IPS-18c (cell line): Measurements from ENCODE around the gene ACTL7B.

ENCODE experiments used
- H3K4me3 ChIP-seq: 2 replicates; pipeline ENCODE4 v1.7.0; 2013; ENCODE audit warnings: low read depth, mild to moderate bottlenecking, low read length, moderate library complexity; ENCODE audit not compliant: insufficient read depth
- H3K9me3 ChIP-seq: one replicate; pipeline ENCODE4 v1.6.1; 2013; ENCODE audit warnings: mild to moderate bottlenecking, low read length, moderate library complexity; ENCODE audit not compliant: control insufficient read depth, insufficient read depth

ACTL7B gene

GRCh38 chr9:108877524-108877923 lies 21.7 kb upstream of the ACTL7B start:
- Histone ChIP-seq H3K4me3 (no peak overlapping the region), H3K9me3 (no peaks in the 10 kb centered on the region)

- no peaks in the 10 kb centered on the region for H3K9me3 ChIP-seq
- H3K4me3 ChIP-seq, result no peak overlapping the region
Measured at GRCh38 chr9:108876425-108876824, 20.6 kb upstream of the ACTL7B start.

- Histone ChIP-seq H3K4me3 (no peak overlapping the region), H3K9me3 (no peaks in the 10 kb centered on the region)
Measured at GRCh38 chr9:108874058-108874788, 18.4 kb upstream of the ACTL7B start.

- no peaks in the 10 kb centered on the region for H3K9me3 ChIP-seq
- H3K4me3 ChIP-seq, result no peak overlapping the region
Measured at GRCh38 chr9:108869092-108869725, 13.4 kb upstream of the ACTL7B start.

GRCh38 chr9:108867829-108868228 lies 12.0 kb upstream of the ACTL7B start:
- H3K9me3 ChIP-seq, result no peaks in the 10 kb centered on the region
- no peak overlapping the region for H3K4me3 ChIP-seq

- peaks cover 2% of the 10 kb centered on the region for H3K9me3 ChIP-seq
- no peak overlapping the region for H3K4me3 ChIP-seq
Measured at GRCh38 chr9:108867116-108867515, 11.3 kb upstream of the ACTL7B start.

- H3K9me3 ChIP-seq, result peaks cover 2% of the 10 kb centered on the region
- H3K4me3 ChIP-seq, result no peak overlapping the region
Measured at GRCh38 chr9:108866001-108866420, 10.2 kb upstream of the ACTL7B start.

- Histone ChIP-seq H3K4me3 (no peak overlapping the region), H3K9me3 (peaks cover 2% of the 10 kb centered on the region)
Measured at GRCh38 chr9:108865037-108865436, 9.3 kb upstream of the ACTL7B start.

GRCh38 chr9:108864446-108864845 lies 8.7 kb upstream of the ACTL7B start:
- Histone ChIP-seq H3K9me3 (peaks cover 2% of the 10 kb centered on the region), H3K4me3 (no peak overlapping the region)

- H3K4me3 ChIP-seq, result no peak overlapping the region
- peaks cover 2% of the 10 kb centered on the region for H3K9me3 ChIP-seq
Measured at GRCh38 chr9:108863891-108864290, 8.1 kb upstream of the ACTL7B start.

- no peak within 1 kb of the TSS for H3K4me3 ChIP-seq
- H3K9me3 ChIP-seq, result peaks cover 2% of the 10 kb centered on the region
Measured at GRCh38 chr9:108861997-108862396, 6.2 kb upstream of the ACTL7B start, which contains the start of gene ACTL7A. Gene ACTL7A, plus strand, starts transcription at chr9:108862266. Its CDS starts 57 bp downstream, at chr9:108862323.

GRCh38 chr9:108861464-108861863 lies 5.7 kb upstream of the ACTL7B start:
- no peak overlapping the region for H3K4me3 ChIP-seq
- H3K9me3 ChIP-seq, result peaks cover 2% of the 10 kb centered on the region

- H3K4me3 ChIP-seq, result no peak overlapping the region
- peaks cover 2% of the 10 kb centered on the region for H3K9me3 ChIP-seq
Measured at GRCh38 chr9:108860764-108861163, 5.0 kb upstream of the ACTL7B start.

- Histone ChIP-seq H3K4me3 (no peak overlapping the region), H3K9me3 (peaks cover 2% of the 10 kb centered on the region)
Measured at GRCh38 chr9:108860354-108860753, 4.6 kb upstream of the ACTL7B start.

GRCh38 chr9:108859459-108860114 lies 3.8 kb upstream of the ACTL7B start:
- H3K4me3 ChIP-seq, result no peak overlapping the region

GRCh38 chr9:108857572-108857971 lies 1.8 kb upstream of the ACTL7B start:
- H3K9me3 ChIP-seq, result peaks cover under 1% of the 10 kb centered on the region
- no peak overlapping the region for H3K4me3 ChIP-seq

More at GRCh38 chr9:108859459-108860114, 3.8 kb upstream of the ACTL7B start:
- peaks cover 2% of the 10 kb centered on the region for H3K9me3 ChIP-seq

- H3K4me3 ChIP-seq, result no peak overlapping the region
- H3K9me3 ChIP-seq, result no peaks in the 10 kb centered on the region
Measured at GRCh38 chr9:108855529-108855886, 278 bp downstream of the ACTL7B start.
